GM12864 (cell line): ENCODE results near the gene ASPSCR1.

ENCODE experiments used
- DNase-seq: peaks from one replicate; pipeline ENCODE4 v3.0.0-alpha.2; 2011; ENCODE audit warnings: low read depth
- H3K4me3 ChIP-seq: 2 replicates; pipeline ENCODE4 v1.5.1; 2011; ENCODE audit warnings: mild to moderate bottlenecking, low read depth, low read length, control low read depth
- CTCF ChIP-seq: IDR thresholded peaks from 2 replicates; pipeline ENCODE4 v1.5.1; 2011; ENCODE audit warnings: low read depth, mild to moderate bottlenecking, moderate library complexity, low read length, control low read depth, inconsistent platforms; ENCODE audit errors: missing control alignments

The ASPSCR1 gene

GRCh38 chr17:82049521-82049971, 72.1 kb downstream of the ASPSCR1 start:
- no peak for TF ChIP-seq CTCF
- no peak for DNase-seq
- H3K4me3 ChIP-seq: no peak overlapping the region

GRCh38 chr17:82050152-82050760, 72.8 kb downstream of the ASPSCR1 start:
- peak overlapping the region; percentile 94 for H3K4me3 ChIP-seq
- DNase-seq: no peak
- TF ChIP-seq CTCF: no peak

- TF ChIP-seq CTCF: no peak
- no peak for DNase-seq
- peak overlapping the region; percentile 94 for H3K4me3 ChIP-seq
These were observed 73.6 kb downstream of the ASPSCR1 start for GRCh38 chr17:82050761-82051641.

GRCh38 chr17:82051776-82052637, 74.6 kb downstream of the ASPSCR1 start, which contains the start of the genes GPS1 and RFNG:
Gene GPS1, plus strand, starts transcription at chr17:82051898. Its CDS starts 34 bp downstream, at chr17:82051932.
Gene RFNG, minus strand, starts transcription at chr17:82051811. Its CDS starts 45 bp downstream, at chr17:82051766.
- no peak for DNase-seq
- H3K4me3 ChIP-seq: peak within 1 kb of the TSS; percentile 94
- no peak for TF ChIP-seq CTCF

GRCh38 chr17:82052638-82053059, 75.2 kb downstream of the ASPSCR1 start:
- TF ChIP-seq CTCF: no peak
- peak overlapping the region; percentile 94 for H3K4me3 ChIP-seq
- no peak for DNase-seq

GRCh38 chr17:82053130-82053529, 75.7 kb downstream of the ASPSCR1 start:
- no peak for DNase-seq
- no peak for TF ChIP-seq CTCF
- H3K4me3 ChIP-seq: peak overlapping the region; percentile 94
